HepG2 (cell line): ENCODE data around the gene RABL2B. TPM values are rescaled to one million over a fixed set of nuclear protein-coding genes. Genes with fewer than 3 reads are reported as not detected.
"Not testable (repeated sequence)": the region's sequence is repeated elsewhere in the genome, so short reads cannot be mapped to it uniquely, and the experiment has no call there.

Source experiments
- ATAC-seq: fragments of 200-7000 bp; cut with Tn5 transposase; 3 replicates; pipeline ENCODE4 v1.9.1; 2020; ENCODE audit warnings: mild to moderate bottlenecking, moderate library complexity
- BruUV-seq: library from RNA; stranded (reverse); fragments of 400-500 nt; replicated peaks from 2 replicates; lab custom pipeline; 2021; lab: Mats Ljungman, UMichigan
- CTCF ChIA-PET: fragments of 300-600 bp; formaldehyde crosslinking; extraction: SDS; loops from one replicate; lab custom pipeline; 2021; ENCODE audit warnings: low total read pairs, inconsistent platforms, low intra/inter-chr PET ratio; lab: Yijun Ruan, JAX
- POLR2A ChIA-PET: fragments of 350-600 bp; sonication (Branson Sonifier 250); formaldehyde crosslinking; loops from one replicate; lab custom pipeline; 2020; ENCODE audit warnings: antibody characterized with exemption, inconsistent platforms; lab: Yijun Ruan, JAX
- DNase-seq: peaks from one replicate; pipeline ENCODE4 v3.0.0-alpha.2; 2015; ENCODE audit warnings: low spot score
- FAIRE-seq: peaks from 3 replicates; lab custom pipeline; 2011; peaks lifted over from hg19 to GRCh38; lab: Jason Lieb, UNC
- H2AFZ ChIP-seq: one replicate; pipeline ENCODE4 v1.6.1; 2011; ENCODE audit warnings: low read length, inconsistent platforms
- H3K27ac ChIP-seq: fragments of 300-600 bp; 3 replicates; pipeline ENCODE4 v1.8.0; 2011; ENCODE audit warnings: mixed run types, mild to moderate bottlenecking, mixed read lengths, low read length, inconsistent platforms; ENCODE audit not compliant: insufficient read depth; ENCODE audit errors: extremely low read length
- H3K27me3 ChIP-seq, 2 experiments: fragments of 200-600 bp in 1 of 2; 2 replicates in 1 of 2; 3 replicates in 1 of 2; pipeline versions ENCODE4 v1.6.0 to v1.8.0; 2011; ENCODE audit warnings: low read length in 2 of 2, mild to moderate bottlenecking in 2 of 2, moderate library complexity in 2 of 2, inconsistent platforms in 1 of 2; ENCODE audit not compliant: insufficient read depth in 2 of 2, control insufficient read depth in 1 of 2
- H3K36me3 ChIP-seq, 2 experiments: fragments of 200-600 bp in 1 of 2; replicated peaks in 1 of 2; 2 replicates in 1 of 2; 3 replicates in 1 of 2; pipeline versions ENCODE4 v1.5.1 to v1.8.0; 2011; ENCODE audit warnings: low read length in 2 of 2, inconsistent platforms in 1 of 2; ENCODE audit not compliant: insufficient read depth in 2 of 2, control insufficient read depth in 1 of 2
- H3K4me1 ChIP-seq: 2 replicates; pipeline ENCODE4 v1.5.1; 2012; ENCODE audit warnings: low read length, inconsistent platforms; ENCODE audit not compliant: insufficient read depth
- H3K4me2 ChIP-seq: 2 replicates; pipeline ENCODE4 v1.6.0; 2011; ENCODE audit warnings: low read depth, low read length, inconsistent platforms
- H3K4me3 ChIP-seq, 3 experiments: fragments of 200-600 bp in 1 of 3; sonication (generic), shearing (Covaris generic) in 1 of 3; replicated peaks in 1 of 3; 2 replicates each; pipeline ENCODE4 v1.5.1; 2011 to 2016; ENCODE audit warnings: low read length in 3 of 3, inconsistent platforms in 2 of 3, low read depth in 2 of 3, mild to moderate bottlenecking in 2 of 3, control low read depth in 1 of 3, mixed read lengths in 1 of 3; ENCODE audit not compliant: insufficient read depth in 1 of 3
- H3K79me2 ChIP-seq: one replicate; pipeline ENCODE4 v1.6.1; 2011; ENCODE audit warnings: low read length, inconsistent platforms; ENCODE audit not compliant: insufficient read depth
- H3K9ac ChIP-seq: 2 replicates; pipeline ENCODE4 v1.6.0; 2011; ENCODE audit warnings: mild to moderate bottlenecking, low read depth, low read length, inconsistent platforms; ENCODE audit not compliant: insufficient read depth
- H3K9me3 ChIP-seq: 2 replicates; pipeline ENCODE4 v1.5.1; 2012; ENCODE audit warnings: mild to moderate bottlenecking, low read length
- H4K20me1 ChIP-seq: 2 replicates; pipeline ENCODE4 v1.6.0; 2011; ENCODE audit warnings: inconsistent platforms, mild to moderate bottlenecking, low read length, moderate library complexity; ENCODE audit not compliant: insufficient read depth
- HNRNPL ChIP-seq: fragments of 200-400 bp; formaldehyde crosslinking; IDR thresholded peaks from 2 replicates; pipeline ENCODE4 v1.6.1; 2017; ENCODE audit warnings: mild to moderate bottlenecking, low read depth, low read length
- WGBS: methylation state at CpG from one replicate; pipeline ENCODE4 v1.1.6; 2017; ENCODE audit warnings: low lambda C conversion rate; 5-methylcytosine and 5-hydroxymethylcytosine counted together
- in situ Hi-C: cut with HindIII; loops from 2 replicates; pipeline ENCODE4 v1.10.0; 2017; ENCODE audit warnings: low pct_unique_long_range_greater_than_20kb; ENCODE audit not compliant: extremely low pct_ligation_motif_present
- intact Hi-C: fragments of 100-400 bp; cut with micrococcal nuclease; formaldehyde crosslinking; loops from one replicate; pipeline ENCODE4 v1.10.0; 2022; ENCODE audit not compliant: unreplicated experiment
- polyA plus RNA-seq, 8 experiments: library from polyadenylated mRNA; depleted of rRNA in 3 of 8; stranded (reverse) in 7 of 8; unstranded in 1 of 8; fragments of >200 nt; fragmentation: Illumina TruSeq in 4 of 8; extraction: Trizol in 4 of 8; gene quantifications; 2 replicates each; pipeline versions ENCODE4 v1.2.1 to v1.2.3, GENCODE V29; 2011 to 2016; ENCODE audit warnings: low read depth in 4 of 8, missing spikeins in 1 of 8, mixed read lengths in 1 of 8; ENCODE audit not compliant: insufficient read depth in 1 of 8
- total RNA-seq, 5 experiments: library from RNA; depleted of rRNA; stranded (reverse); fragments of >200 nt; fragmentation: Illumina TruSeq; extraction: Trizol; gene quantifications; 2 replicates each; pipeline ENCODE4 v1.2.3, GENCODE V29; 2016; ENCODE audit warnings: low read depth in 1 of 5

The RABL2B gene
- total and polyA plus RNA-seq, 2 of the 13 experiments (the other 11 are each of a cell fraction or from before 2014, with no cell fraction given) = 8.0 to 27.9 TPM

GRCh38 chr22:50748630-50749029 lies 34.8 kb downstream of the RABL2B start:
- FAIRE-seq, in situ Hi-C loops, H3K4me3 ChIP-seq, H3K9ac ChIP-seq, ATAC-seq, DNase-seq, H3K79me2 ChIP-seq, BruUV-seq, H3K27ac ChIP-seq, H3K9me3 ChIP-seq, H3K4me1 ChIP-seq, intact Hi-C loops, CTCF ChIA-PET, H3K27me3 ChIP-seq, H3K36me3 ChIP-seq, POLR2A ChIA-PET, H4K20me1 ChIP-seq, H2AFZ ChIP-seq, H3K4me2 ChIP-seq: not testable (repeated sequence)
- TF ChIP-seq HNRNPL = 0 out of 2 replicates have a peak, but pooled peaks have one; percentile 57
- 9% methylated on average over 2 of the region's 13 CpGs for WGBS

DNA sequence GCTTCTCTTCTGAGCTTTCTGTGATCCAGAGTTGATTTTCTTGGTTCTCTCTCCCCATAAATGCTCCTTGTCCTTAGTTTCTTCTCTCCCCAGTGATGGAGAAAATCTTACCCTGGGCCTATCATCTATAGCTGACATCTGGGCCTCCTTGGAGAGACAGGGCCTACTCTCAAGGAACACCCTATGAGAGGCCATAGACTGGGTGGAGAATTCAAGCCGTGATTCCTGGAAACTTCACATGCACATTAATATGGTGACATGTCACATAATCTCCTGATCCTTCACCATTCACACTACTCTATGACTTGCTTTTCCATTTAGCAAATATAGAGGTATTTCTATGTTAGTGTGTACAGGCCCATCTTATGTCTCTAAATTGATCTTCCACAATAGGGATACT lies 35.9 kb downstream of the RABL2B start:
- H3K27me3 ChIP-seq, ATAC-seq, H3K9me3 ChIP-seq, H3K79me2 ChIP-seq, FAIRE-seq, in situ Hi-C loops, H3K4me1 ChIP-seq, CTCF ChIA-PET, H3K27ac ChIP-seq, H4K20me1 ChIP-seq, H3K4me3 ChIP-seq, BruUV-seq, H3K36me3 ChIP-seq, H3K9ac ChIP-seq, POLR2A ChIA-PET, H3K4me2 ChIP-seq, H2AFZ ChIP-seq, intact Hi-C loops, DNase-seq: not testable (repeated sequence)
- WGBS = 83% methylated on average over 1 of the region's 1 CpG

DNA sequence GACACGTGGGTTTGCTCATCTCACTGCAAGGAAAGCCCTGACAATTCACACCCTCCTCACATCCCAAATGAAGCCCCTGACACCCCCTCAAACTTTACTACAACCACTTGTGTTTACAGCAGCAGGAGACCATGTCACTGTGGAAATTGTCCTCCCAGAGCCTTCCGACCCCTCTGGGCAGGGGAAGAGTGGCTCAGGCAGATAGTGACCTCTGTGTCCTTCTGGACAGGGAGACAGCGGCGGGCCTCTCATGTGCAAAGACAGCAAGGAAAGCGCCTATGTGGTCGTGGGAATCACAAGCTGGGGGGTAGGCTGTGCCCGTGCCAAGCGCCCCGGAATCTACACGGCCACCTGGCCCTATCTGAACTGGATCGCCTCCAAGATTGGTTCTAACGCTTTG lies 39.0 kb downstream of the RABL2B start:
- H4K20me1 ChIP-seq, CTCF ChIA-PET, H3K27ac ChIP-seq, ATAC-seq, H3K79me2 ChIP-seq, BruUV-seq, H3K4me2 ChIP-seq, H3K27me3 ChIP-seq, H3K4me1 ChIP-seq, H2AFZ ChIP-seq, POLR2A ChIA-PET, H3K4me3 ChIP-seq, in situ Hi-C loops, H3K9me3 ChIP-seq, H3K9ac ChIP-seq, FAIRE-seq, intact Hi-C loops, DNase-seq, H3K36me3 ChIP-seq: not testable (repeated sequence)
- WGBS = 53% methylated on average over 2 of the region's 12 CpGs

DNA sequence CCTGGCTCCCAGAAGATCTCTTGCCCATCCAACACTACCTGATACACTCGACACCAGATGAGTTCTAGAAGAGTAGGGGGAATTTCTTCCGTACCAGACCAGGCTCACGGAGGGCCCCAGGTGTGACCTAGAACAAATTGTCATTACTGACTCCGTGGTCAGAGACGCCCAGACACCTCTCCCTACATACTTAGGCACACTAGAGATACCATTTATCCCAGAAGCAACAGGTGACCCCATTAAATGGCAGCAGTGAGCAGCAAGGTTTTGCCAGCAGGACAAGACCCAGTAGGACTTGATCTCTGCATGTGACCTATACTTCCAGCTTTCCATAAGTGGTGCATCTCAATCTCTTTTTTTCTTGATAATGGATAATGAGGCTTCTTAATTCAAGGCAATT lies 42.7 kb downstream of the RABL2B start:
- POLR2A ChIA-PET, in situ Hi-C loops: not testable (repeated sequence)
- peak; percentile 28 for FAIRE-seq

More for the DNA sequence above, 42.7 kb downstream of the RABL2B start:
- H3K4me1 ChIP-seq, ATAC-seq, DNase-seq, intact Hi-C loops, BruUV-seq, H3K9ac ChIP-seq, H2AFZ ChIP-seq, H3K27me3 ChIP-seq, CTCF ChIA-PET, H3K4me3 ChIP-seq, H4K20me1 ChIP-seq, H3K27ac ChIP-seq, H3K79me2 ChIP-seq, H3K9me3 ChIP-seq, H3K4me2 ChIP-seq, H3K36me3 ChIP-seq: not testable (repeated sequence)
- 35% methylated on average over 4 of the region's 5 CpGs for WGBS
